MCF 10A (cell line): ENCODE measurements around the gene MLNR. TPM values are rescaled to one million over a fixed set of nuclear protein-coding genes. Genes with fewer than 3 reads are reported as not detected.

Experiments used
- BruUV-seq: library from RNA; stranded (reverse); fragments of 400-500 nt; replicated peaks from 2 replicates; lab custom pipeline; 2021; lab: Mats Ljungman, UMichigan
- CTCF ChIA-PET: fragments of 300-600 bp; sonication (Branson Sonifier 250); formaldehyde crosslinking; extraction: SDS; loops from one replicate; lab custom pipeline; 2021; ENCODE audit warnings: antibody characterized with exemption, inconsistent platforms; lab: Yijun Ruan, JAX
- POLR2A ChIA-PET: fragments of 300-600, 350-650 bp; sonication (Branson Sonifier 250); formaldehyde crosslinking; extraction: SDS; loops from one replicate; lab custom pipeline; 2020; ENCODE audit warnings: antibody characterized with exemption, inconsistent platforms; lab: Yijun Ruan, JAX
- DNase-seq: peaks from one replicate; pipeline ENCODE4 v3.0.0-alpha.2; 2018; ENCODE audit not compliant: unreplicated experiment
- H3K27ac Mint-ChIP-seq: one replicate; pipeline ENCODE4 v1.8.0; 2022; ENCODE audit warnings: mild to moderate bottlenecking, low read depth, mixed read lengths; ENCODE audit not compliant: unreplicated experiment
- H3K27me3 Mint-ChIP-seq: one replicate; pipeline ENCODE4 v1.8.0; 2022; ENCODE audit warnings: mixed read lengths; ENCODE audit not compliant: insufficient read depth, unreplicated experiment
- H3K36me3 Mint-ChIP-seq: one replicate; pipeline ENCODE4 v1.8.0; 2022; ENCODE audit warnings: mild to moderate bottlenecking, moderate library complexity, mixed read lengths; ENCODE audit not compliant: insufficient read depth, unreplicated experiment
- H3K4me1 Mint-ChIP-seq: one replicate; pipeline ENCODE4 v1.8.0; 2022; ENCODE audit warnings: mixed read lengths; ENCODE audit not compliant: insufficient read depth, unreplicated experiment
- H3K4me3 Mint-ChIP-seq: one replicate; pipeline ENCODE4 v1.8.0; 2022; ENCODE audit warnings: mild to moderate bottlenecking, moderate library complexity, mixed read lengths; ENCODE audit not compliant: unreplicated experiment
- H3K9me3 Mint-ChIP-seq: one replicate; pipeline ENCODE4 v1.8.0; 2022; ENCODE audit warnings: mixed read lengths; ENCODE audit not compliant: unreplicated experiment
- intact Hi-C: fragments of 100-400 bp; cut with micrococcal nuclease; formaldehyde crosslinking; loops from 2 replicates; pipeline ENCODE4 v1.14.1; 2022
- total RNA-seq: library from RNA; stranded (reverse); gene quantifications from 2 replicates; pipeline ENCODE4 v1.2.3, GENCODE V29; 2022
- TF ChIP-seq, protein P1 (sequence below): fragments of 200-600 bp; IDR thresholded peaks from one replicate; pipeline ENCODE4 v1.8.0; 2022; ENCODE audit warnings: antibody characterized with exemption, mild to moderate bottlenecking; ENCODE audit not compliant: unreplicated experiment

The MLNR gene
- total RNA-seq, 1 experiment from 2014 or later: not detected

DNA sequence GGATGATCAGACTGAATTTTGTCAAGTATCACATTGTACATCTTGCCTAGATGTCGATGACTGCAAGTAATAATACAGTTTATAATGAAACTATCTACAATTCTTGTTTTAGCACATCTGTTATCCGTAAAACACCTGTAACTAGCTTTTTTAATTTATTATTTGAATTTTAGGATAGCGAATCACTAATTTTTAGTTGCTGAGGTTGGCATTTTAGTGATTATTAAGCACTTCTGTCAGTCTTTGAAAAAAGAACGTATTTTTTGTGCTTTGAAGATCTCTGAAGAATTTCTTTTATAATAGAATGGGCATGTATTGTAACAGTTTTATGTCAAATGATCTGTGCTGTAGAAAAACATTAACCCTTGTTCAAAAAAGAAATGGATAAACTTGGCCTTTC, 11.5 kb upstream of the MLNR start:
- no peak for DNase-seq
- POLR2A ChIA-PET: no interaction called here
- Mint-ChIP-seq H3K9me3 (no peaks in the 10 kb centered on the region), H3K4me1 (no peaks in the 10 kb centered on the region), H3K27me3 (no peaks in the 10 kb centered on the region), H3K36me3 (peaks cover 67% of the 10 kb centered on the region), H3K4me3 (no peak overlapping the region), H3K27ac (no peak overlapping the region)
- CTCF ChIA-PET: no interaction called here
- TF ChIP-seq, protein P1, sequence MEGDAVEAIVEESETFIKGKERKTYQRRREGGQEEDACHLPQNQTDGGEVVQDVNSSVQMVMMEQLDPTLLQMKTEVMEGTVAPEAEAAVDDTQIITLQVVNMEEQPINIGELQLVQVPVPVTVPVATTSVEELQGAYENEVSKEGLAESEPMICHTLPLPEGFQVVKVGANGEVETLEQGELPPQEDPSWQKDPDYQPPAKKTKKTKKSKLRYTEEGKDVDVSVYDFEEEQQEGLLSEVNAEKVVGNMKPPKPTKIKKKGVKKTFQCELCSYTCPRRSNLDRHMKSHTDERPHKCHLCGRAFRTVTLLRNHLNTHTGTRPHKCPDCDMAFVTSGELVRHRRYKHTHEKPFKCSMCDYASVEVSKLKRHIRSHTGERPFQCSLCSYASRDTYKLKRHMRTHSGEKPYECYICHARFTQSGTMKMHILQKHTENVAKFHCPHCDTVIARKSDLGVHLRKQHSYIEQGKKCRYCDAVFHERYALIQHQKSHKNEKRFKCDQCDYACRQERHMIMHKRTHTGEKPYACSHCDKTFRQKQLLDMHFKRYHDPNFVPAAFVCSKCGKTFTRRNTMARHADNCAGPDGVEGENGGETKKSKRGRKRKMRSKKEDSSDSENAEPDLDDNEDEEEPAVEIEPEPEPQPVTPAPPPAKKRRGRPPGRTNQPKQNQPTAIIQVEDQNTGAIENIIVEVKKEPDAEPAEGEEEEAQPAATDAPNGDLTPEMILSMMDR: no peak
- intact Hi-C loops: no loop called here
- BruUV-seq: no TSS peak

DNA sequence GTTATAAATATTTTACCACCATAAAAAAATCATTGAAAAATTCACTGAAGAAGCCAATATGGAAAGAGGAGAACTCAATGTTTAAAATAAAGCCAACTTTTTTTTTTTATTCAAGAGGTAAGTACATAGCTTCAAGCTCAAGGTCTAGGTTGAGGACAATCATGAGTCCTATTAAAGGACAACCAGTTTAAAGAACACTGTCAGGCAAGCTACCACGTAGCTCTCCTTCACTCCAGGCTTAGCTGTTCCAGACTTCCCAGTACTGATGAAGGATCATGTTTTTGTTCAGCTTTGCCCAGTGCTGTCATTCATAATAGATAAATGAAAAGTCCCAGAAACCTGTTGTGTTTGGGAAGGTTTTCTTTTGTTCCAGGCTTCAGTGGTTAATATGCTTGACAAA, 10.0 kb upstream of the MLNR start:
- ChIA-PET CTCF (interaction anchor here (0.7 kb wide), 1 partner anchor 26 kb away, joined by 3 read pairs; no protein-coding TSS in a partner anchor), POLR2A (interaction anchor here (0.6 kb wide), 3 partner anchors 11 to 111 kb away, joined by 3 read pairs; no protein-coding TSS in a partner anchor)
- no peaks in the 10 kb centered on the region for H3K9me3 Mint-ChIP-seq
- DNase-seq: no peak
- H3K27me3 Mint-ChIP-seq: no peaks in the 10 kb centered on the region
- H3K4me1 Mint-ChIP-seq: no peaks in the 10 kb centered on the region
- H3K27ac Mint-ChIP-seq: no peak overlapping the region
- intact Hi-C loops: no loop called here
- no peak overlapping the region for H3K4me3 Mint-ChIP-seq
- H3K36me3 Mint-ChIP-seq: peaks cover 61% of the 10 kb centered on the region
- TF ChIP-seq, protein P1: no peak
- no TSS peak for BruUV-seq

DNA sequence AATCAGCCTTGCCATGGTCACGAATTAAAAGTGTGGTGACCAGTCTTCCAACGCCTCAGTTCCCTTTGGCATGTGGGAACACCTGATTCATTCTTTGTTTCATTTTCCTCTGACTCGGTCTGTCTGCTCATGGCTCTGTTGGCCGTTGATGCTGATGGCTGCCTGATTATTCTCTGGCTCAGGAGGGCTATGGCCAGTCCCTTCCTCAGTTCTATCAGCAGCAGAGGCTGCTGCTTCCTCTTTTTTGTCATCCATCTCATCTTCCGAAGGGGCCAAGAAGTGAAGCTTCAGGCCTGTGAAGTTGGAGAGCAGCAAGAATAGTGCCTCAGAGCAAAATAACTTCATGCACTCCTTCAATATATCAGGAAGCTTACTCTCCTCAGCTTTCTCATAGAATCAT, 9.5 kb upstream of the MLNR start:
- Mint-ChIP-seq H3K27me3 (no peaks in the 10 kb centered on the region), H3K4me1 (no peaks in the 10 kb centered on the region), H3K4me3 (no peak overlapping the region), H3K27ac (no peak overlapping the region), H3K36me3 (peaks cover 55% of the 10 kb centered on the region), H3K9me3 (no peaks in the 10 kb centered on the region)
- POLR2A ChIA-PET: interaction anchor here (0.6 to 0.7 kb wide), 2 partner anchors 11 to 68 kb away, joined by 3 read pairs; no protein-coding TSS in a partner anchor
- no TSS peak for BruUV-seq
- CTCF ChIA-PET: no interaction called here
- intact Hi-C loops: no loop called here
- TF ChIP-seq, protein P1: no peak
- DNase-seq: no peak

DNA sequence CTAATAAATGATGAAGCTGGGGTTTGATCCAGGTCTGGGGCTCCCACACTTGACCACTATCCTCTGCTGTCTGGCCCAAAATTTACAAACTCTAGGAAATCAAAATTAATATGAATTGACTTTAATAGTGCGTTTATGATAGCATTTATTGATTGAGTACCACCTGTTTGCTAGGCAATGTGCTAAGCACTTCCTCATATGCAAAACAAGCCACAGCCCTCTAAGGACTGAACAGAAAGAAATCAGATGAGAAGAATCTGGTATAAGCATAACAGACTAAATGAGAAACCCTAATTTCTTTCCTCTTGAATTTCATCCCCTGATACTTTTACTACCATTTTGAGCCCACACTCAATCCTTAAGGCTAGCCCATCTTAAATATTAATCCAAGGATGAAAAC, 6.6 kb upstream of the MLNR start:
- Mint-ChIP-seq H3K36me3 (peaks cover 35% of the 10 kb centered on the region), H3K9me3 (peaks cover 8% of the 10 kb centered on the region), H3K4me1 (no peaks in the 10 kb centered on the region), H3K4me3 (no peak overlapping the region), H3K27ac (no peak overlapping the region), H3K27me3 (no peaks in the 10 kb centered on the region)
- intact Hi-C loops: no loop called here
- CTCF ChIA-PET: no interaction called here
- POLR2A ChIA-PET: no interaction called here
- no TSS peak for BruUV-seq
- TF ChIP-seq, protein P1: no peak
- no peak for DNase-seq
